ENCODE measurements around the gene MS4A6A.

MS4A6A gene, protein sequence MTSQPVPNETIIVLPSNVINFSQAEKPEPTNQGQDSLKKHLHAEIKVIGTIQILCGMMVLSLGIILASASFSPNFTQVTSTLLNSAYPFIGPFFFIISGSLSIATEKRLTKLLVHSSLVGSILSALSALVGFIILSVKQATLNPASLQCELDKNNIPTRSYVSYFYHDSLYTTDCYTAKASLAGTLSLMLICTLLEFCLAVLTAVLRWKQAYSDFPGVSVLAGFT

DNA sequence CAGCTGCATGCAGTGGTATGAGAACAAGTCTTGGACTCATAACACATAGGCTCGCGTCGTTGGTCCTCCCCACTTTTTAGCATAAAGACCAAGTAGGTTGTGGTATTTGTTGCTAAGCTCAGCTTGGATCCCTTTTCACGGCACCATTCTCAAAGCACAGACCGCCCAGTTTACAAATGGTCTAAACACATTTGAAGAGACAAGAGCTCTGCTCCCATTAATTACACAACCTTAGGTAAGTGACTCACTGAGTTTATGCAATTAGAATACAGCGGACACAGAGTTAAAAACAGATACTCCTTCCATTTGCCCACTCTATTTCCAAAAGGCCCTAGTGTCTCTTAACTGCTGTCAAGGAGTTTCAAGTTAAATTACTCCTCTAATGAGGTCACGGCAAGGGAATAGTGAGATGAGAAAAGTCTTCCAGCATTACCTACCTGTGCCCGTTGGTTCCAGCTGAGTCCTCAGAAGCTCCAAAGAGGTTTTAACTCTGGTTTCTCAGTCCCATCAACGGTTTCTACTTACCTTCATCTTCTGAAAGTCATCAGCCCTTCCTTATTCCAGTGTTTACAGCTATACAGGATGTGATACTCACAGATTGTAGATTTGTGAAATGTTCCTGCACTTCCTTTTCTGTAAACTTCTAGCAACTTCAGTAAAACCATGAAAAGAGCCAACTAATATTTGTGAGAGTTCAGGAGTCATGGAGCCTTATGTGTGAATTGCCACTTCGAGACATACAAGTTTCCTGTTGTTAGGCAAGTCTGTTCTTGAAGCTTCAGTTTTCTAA lies at the start of gene MS4A6A:
MS4A6A (minus strand) TSS at position 543 of the 790 bp plus-strand sequence. CDS start 1,356 bp downstream, outside the sequence.
- H3K4me3 ChIP-seq (ENCODE audit: low read length) = no peak within 1 kb of the TSS

DNA sequence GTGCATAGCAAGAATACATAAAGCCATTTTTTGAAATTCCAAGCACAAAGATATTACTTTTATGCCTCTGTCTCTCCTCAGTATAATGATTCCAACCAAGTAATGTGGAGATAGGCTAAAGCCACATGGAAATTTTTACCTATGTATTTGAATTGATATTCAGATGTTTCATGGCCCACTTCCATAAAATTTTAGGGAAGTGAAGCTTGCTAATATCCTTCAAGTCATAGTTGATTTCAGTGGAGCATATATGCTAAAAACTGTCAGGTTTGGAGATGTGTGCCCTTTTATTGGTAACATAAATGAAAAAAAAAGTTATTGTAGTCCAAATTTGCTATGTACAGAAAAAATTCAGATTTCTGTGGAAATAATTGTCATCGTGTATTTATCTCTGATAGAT lies 47.8 kb upstream of the MS4A6A start:
- H3K4me1 ChIP-seq (ENCODE audit: control insufficient read depth, insufficient read depth, low read length) = no peaks in the 10 kb centered on the region
- H3K9ac ChIP-seq (ENCODE audit: low read length) = no peak overlapping the region
- no peaks in the 10 kb centered on the region for H3K36me3 ChIP-seq (ENCODE audit: control insufficient read depth, insufficient read depth, low read length)
- no peak overlapping the region for H3K27ac ChIP-seq (ENCODE audit: low read depth, low read length)
- no peak overlapping the region for H3K4me3 ChIP-seq (ENCODE audit: low read length)
- no peaks in the 10 kb centered on the region for H3K27me3 ChIP-seq (ENCODE audit: control insufficient read depth, insufficient read depth, low read length)

More for the DNA sequence above, at the start of gene MS4A6A:
- H3K27ac ChIP-seq (ENCODE audit: low read depth, low read length) = peak within 1 kb of the TSS; percentile 17
- H3K4me1 ChIP-seq (ENCODE audit: control insufficient read depth, insufficient read depth, low read length) = no peaks in the 10 kb centered on the region
- no peaks in the 10 kb centered on the region for H3K27me3 ChIP-seq (ENCODE audit: control insufficient read depth, insufficient read depth, low read length)
- H3K36me3 ChIP-seq (ENCODE audit: control insufficient read depth, insufficient read depth, low read length) = no peaks in the 10 kb centered on the region
- no peak within 1 kb of the TSS for H3K9ac ChIP-seq (ENCODE audit: low read length)

DNA sequence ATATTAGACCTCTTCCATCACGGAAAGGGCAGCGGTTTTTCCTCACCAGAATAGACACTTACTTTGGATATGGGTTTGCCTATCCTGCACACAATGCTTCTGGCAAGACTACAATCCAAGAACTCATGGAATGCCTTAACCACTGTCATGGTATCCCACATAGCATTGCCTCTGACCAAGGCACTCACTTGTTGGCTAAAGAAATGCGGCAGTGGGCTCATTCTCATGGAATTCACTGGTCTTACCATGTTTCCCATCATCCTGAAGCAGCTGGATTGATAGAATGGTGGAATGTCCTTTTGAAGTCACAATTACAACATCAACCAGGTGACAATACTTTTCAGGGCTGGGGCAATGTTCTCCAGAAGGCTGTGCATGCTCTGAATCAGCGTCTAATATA lies 39.3 kb upstream of the MS4A6A start:
- H3K27me3 ChIP-seq (ENCODE audit: control insufficient read depth, insufficient read depth, low read length) = no peaks in the 10 kb centered on the region
- H3K4me3 ChIP-seq (ENCODE audit: low read length) = no peak overlapping the region
- H3K4me1 ChIP-seq (ENCODE audit: control insufficient read depth, insufficient read depth, low read length) = no peaks in the 10 kb centered on the region

DNA sequence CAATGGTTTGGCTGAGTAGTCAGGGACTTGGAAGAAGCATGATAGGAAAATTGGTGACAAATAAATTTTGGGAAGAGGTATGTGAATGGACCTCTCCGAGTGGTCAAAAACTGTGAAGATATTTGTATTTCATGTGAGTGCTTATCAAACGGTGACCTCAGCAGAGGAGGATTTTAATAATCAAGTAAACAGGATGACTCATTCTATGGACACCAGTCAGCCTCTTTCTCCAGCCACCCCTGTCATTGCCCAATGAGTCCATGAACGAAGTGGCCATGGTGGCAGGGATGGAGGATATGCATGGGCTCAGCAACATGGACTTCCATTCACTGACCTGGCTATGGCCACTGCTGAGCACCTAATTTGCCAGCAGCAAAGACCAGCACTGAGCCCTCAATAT lies 38.8 kb upstream of the MS4A6A start:
- H3K4me3 ChIP-seq (ENCODE audit: low read length) = no peak overlapping the region
- H3K9ac ChIP-seq (ENCODE audit: low read length) = no peak overlapping the region
- no peak overlapping the region for H3K27ac ChIP-seq (ENCODE audit: low read depth, low read length)
- H3K4me1 ChIP-seq (ENCODE audit: control insufficient read depth, insufficient read depth, low read length) = no peaks in the 10 kb centered on the region
- no peaks in the 10 kb centered on the region for H3K27me3 ChIP-seq (ENCODE audit: control insufficient read depth, insufficient read depth, low read length)
- no peaks in the 10 kb centered on the region for H3K36me3 ChIP-seq (ENCODE audit: control insufficient read depth, insufficient read depth, low read length)

More for the DNA sequence above, 39.3 kb upstream of the MS4A6A start:
- Histone ChIP-seq H3K36me3 (ENCODE audit: control insufficient read depth, insufficient read depth, low read length) (no peaks in the 10 kb centered on the region), H3K9ac (ENCODE audit: low read length) (no peak overlapping the region), H3K27ac (ENCODE audit: low read depth, low read length) (no peak overlapping the region)

DNA sequence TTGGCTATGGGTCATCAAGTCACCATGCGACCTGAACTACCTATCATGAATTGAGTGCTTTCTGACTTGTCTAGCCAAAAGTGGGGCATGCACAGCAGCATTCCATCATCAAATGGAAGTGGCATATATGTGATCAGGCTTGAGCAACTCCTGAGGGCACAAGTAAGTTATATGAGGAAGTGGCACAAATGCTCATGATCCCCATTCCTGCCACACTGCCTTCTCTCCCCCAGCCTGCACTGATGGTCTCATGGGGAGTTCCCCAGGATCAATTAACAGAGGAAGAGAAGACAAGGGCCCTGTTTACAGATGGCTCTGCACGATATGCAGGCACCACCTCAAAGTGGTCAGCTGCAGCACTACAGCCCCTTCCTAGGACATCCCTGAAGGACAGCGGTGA lies 38.3 kb upstream of the MS4A6A start:
- Histone ChIP-seq H3K4me3 (ENCODE audit: low read length) (no peak overlapping the region), H3K27me3 (ENCODE audit: control insufficient read depth, insufficient read depth, low read length) (no peaks in the 10 kb centered on the region), H3K36me3 (ENCODE audit: control insufficient read depth, insufficient read depth, low read length) (no peaks in the 10 kb centered on the region), H3K9ac (ENCODE audit: low read length) (no peak overlapping the region), H3K27ac (ENCODE audit: low read depth, low read length) (no peak overlapping the region), H3K4me1 (ENCODE audit: control insufficient read depth, insufficient read depth, low read length) (no peaks in the 10 kb centered on the region)

DNA sequence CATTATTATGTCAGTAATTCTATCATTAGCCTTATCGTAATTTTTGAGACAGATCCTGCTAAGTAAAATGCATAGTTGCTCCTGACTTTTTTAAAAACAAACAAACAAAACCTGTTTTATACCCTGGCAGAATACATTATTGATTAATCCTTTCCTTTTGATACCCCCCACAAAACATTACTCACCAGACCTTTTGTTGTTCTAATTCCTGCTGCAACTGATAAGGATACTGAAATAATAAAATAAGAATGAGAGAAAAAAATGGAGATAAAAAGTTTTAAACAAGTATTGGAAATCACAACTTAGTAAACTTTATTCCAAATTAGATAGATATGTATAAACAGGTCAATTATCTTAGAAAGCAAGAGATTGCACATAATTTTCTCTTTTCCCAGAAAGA lies 31.5 kb upstream of the MS4A6A start:
- Histone ChIP-seq H3K9ac (ENCODE audit: low read length) (no peak overlapping the region), H3K4me1 (ENCODE audit: control insufficient read depth, insufficient read depth, low read length) (no peaks in the 10 kb centered on the region), H3K27ac (ENCODE audit: low read depth, low read length) (no peak overlapping the region), H3K27me3 (ENCODE audit: control insufficient read depth, insufficient read depth, low read length) (no peaks in the 10 kb centered on the region), H3K36me3 (ENCODE audit: control insufficient read depth, insufficient read depth, low read length) (no peaks in the 10 kb centered on the region), H3K4me3 (ENCODE audit: low read length) (no peak overlapping the region)

DNA sequence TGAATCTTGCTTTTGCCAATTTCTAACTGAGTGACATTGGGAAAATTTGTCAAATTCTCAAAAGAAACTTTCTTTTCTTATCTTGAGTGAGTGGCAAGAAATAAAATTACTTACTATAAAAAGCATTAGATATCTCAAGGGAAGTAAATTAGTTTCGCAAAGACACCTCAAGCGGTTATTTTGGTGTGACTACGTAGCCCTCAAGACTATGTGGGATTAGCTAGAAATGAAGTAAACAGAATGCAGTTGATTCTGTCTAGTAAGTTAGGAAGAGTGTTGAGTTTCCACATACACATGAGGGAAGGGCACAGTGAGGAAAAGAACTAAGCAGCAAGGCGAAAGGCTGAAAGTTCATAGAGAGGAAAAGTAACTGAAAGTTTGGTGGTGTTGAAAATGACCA lies 28.3 kb upstream of the MS4A6A start:
- Histone ChIP-seq H3K27ac (ENCODE audit: low read depth, low read length) (no peak overlapping the region), H3K4me1 (ENCODE audit: control insufficient read depth, insufficient read depth, low read length) (no peaks in the 10 kb centered on the region), H3K36me3 (ENCODE audit: control insufficient read depth, insufficient read depth, low read length) (no peaks in the 10 kb centered on the region), H3K27me3 (ENCODE audit: control insufficient read depth, insufficient read depth, low read length) (no peaks in the 10 kb centered on the region), H3K9ac (ENCODE audit: low read length) (no peak overlapping the region), H3K4me3 (ENCODE audit: low read length) (no peak overlapping the region)

DNA sequence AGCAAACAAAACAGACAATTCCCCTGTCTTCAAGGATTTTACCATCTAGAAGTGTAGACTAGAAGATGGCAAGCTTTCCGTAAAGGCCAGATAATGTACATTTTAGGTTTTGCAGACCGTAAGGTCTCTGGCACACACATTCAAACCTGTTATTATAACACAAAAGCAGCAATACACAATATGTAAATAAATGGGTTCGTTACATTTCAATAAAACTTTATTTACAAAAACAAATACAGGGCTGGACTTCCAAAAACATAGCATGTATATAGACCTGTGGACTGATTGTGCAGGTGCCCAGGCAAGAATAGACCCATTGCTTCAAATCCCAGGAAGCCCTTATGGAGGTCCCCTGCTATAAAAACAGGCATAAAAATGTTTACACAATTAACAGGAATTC lies 27.1 kb upstream of the MS4A6A start:
- Histone ChIP-seq H3K4me1 (ENCODE audit: control insufficient read depth, insufficient read depth, low read length) (no peaks in the 10 kb centered on the region), H3K27ac (ENCODE audit: low read depth, low read length) (no peak overlapping the region), H3K27me3 (ENCODE audit: control insufficient read depth, insufficient read depth, low read length) (no peaks in the 10 kb centered on the region), H3K4me3 (ENCODE audit: low read length) (no peak overlapping the region), H3K36me3 (ENCODE audit: control insufficient read depth, insufficient read depth, low read length) (no peaks in the 10 kb centered on the region), H3K9ac (ENCODE audit: low read length) (no peak overlapping the region)

DNA sequence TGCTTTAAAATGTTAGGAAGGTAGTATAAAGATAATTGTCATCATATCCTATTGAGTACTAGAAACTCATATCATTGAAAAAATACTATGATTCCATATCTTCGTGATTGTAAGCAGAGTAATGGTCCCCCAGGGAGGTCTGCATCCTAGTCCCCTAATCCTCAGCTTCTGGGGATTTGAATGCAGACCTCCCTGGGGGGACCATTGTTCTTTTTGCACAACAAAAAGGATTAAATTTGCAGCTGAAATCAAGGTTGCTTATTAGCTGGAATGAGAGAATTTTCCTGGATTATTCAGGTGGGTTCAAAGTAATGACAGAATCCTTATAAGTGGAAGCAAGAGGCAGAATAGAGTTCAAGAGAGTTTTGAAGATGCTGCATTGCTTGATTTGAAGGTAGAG lies 26.1 kb upstream of the MS4A6A start:
- H3K36me3 ChIP-seq (ENCODE audit: control insufficient read depth, insufficient read depth, low read length) = no peaks in the 10 kb centered on the region
- no peaks in the 10 kb centered on the region for H3K27me3 ChIP-seq (ENCODE audit: control insufficient read depth, insufficient read depth, low read length)
- H3K4me1 ChIP-seq (ENCODE audit: control insufficient read depth, insufficient read depth, low read length) = no peaks in the 10 kb centered on the region
- H3K27ac ChIP-seq (ENCODE audit: low read depth, low read length) = no peak overlapping the region
- no peak overlapping the region for H3K4me3 ChIP-seq (ENCODE audit: low read length)
- no peak overlapping the region for H3K9ac ChIP-seq (ENCODE audit: low read length)

DNA sequence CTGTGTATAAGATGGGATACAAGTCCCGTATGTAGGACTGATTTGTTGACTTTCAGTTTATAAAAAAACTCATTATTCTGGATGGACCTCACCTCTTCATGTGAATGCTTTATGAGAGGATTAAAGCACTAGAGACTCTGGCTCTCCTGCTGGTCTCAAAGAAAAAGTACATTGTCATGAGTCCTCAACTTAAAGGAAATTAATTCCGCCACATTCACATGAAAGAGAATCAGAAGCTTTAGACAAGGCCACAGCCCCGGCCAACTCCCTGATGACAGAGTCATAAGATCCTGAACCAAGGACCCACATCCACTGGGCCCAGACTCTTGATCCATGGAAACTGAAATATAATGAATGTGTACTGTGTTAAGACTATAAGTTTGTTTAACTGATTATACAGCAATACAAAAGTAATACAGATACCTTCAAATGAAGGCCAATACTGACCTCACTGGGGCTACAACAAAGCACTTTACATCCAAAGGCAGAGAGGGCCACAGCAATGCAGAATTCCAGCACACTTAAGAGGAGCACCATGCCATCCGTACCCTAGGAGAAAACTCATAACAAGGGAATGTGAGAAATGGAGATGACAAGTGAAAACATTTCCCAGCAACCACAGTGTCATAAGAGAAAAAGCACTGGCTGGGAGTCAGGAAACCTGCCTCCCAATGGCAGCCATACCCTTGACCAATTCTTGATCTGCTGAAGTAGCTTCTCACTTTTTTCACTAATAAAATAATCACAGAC lies 25.4 kb upstream of the MS4A6A start:
- Histone ChIP-seq H3K4me3 (ENCODE audit: low read length) (no peak overlapping the region), H3K27me3 (ENCODE audit: control insufficient read depth, insufficient read depth, low read length) (no peaks in the 10 kb centered on the region), H3K27ac (ENCODE audit: low read depth, low read length) (no peak overlapping the region), H3K36me3 (ENCODE audit: control insufficient read depth, insufficient read depth, low read length) (no peaks in the 10 kb centered on the region), H3K4me1 (ENCODE audit: control insufficient read depth, insufficient read depth, low read length) (no peaks in the 10 kb centered on the region), H3K9ac (ENCODE audit: low read length) (no peak overlapping the region)

DNA sequence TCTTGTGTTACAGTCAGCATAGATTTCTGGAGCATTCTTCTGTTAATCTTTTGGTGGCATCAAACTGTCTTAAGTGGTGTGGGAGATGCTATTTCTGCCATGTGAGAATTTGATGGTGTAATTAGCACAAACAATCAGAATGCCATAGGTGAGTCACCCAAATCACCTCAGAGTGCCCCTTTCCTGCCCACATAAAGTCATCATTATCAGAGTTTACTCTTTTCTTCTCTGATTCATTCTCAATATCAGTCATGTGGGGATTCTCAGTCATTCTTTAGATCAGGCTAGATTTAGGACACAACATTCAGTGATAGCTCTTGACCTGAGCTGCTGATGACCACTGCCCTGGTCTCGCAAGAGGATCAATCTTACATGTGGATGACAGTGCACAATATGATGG lies 23.7 kb upstream of the MS4A6A start:
- no peaks in the 10 kb centered on the region for H3K27me3 ChIP-seq (ENCODE audit: control insufficient read depth, insufficient read depth, low read length)
- H3K9ac ChIP-seq (ENCODE audit: low read length) = no peak overlapping the region

DNA sequence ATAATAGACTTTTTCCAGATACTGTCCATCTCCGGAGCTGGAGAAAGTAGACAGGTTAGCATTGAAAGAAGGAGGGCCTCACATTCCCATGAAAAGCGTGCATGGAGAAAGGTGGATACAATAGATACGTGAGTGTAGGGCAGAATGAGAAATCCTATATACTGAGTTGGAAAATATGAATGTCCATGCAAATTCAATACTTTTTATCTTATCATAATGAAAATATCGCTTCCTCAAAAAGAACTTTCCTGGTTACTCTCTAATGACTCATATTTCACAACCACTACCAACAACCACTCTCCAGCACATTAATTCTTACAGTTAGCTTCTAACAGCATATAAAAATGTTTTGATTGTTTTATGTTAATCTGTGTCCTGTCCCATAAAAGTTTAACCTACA lies 22.0 kb upstream of the MS4A6A start:
- no peak overlapping the region for H3K9ac ChIP-seq (ENCODE audit: low read length)
- H3K4me1 ChIP-seq (ENCODE audit: control insufficient read depth, insufficient read depth, low read length) = no peaks in the 10 kb centered on the region
- H3K4me3 ChIP-seq (ENCODE audit: low read length) = no peak overlapping the region
- no peaks in the 10 kb centered on the region for H3K36me3 ChIP-seq (ENCODE audit: control insufficient read depth, insufficient read depth, low read length)
- no peaks in the 10 kb centered on the region for H3K27me3 ChIP-seq (ENCODE audit: control insufficient read depth, insufficient read depth, low read length)
- no peak overlapping the region for H3K27ac ChIP-seq (ENCODE audit: low read depth, low read length)

More for the DNA sequence above, 23.7 kb upstream of the MS4A6A start:
- Histone ChIP-seq H3K27ac (ENCODE audit: low read depth, low read length) (no peak overlapping the region), H3K4me3 (ENCODE audit: low read length) (no peak overlapping the region), H3K4me1 (ENCODE audit: control insufficient read depth, insufficient read depth, low read length) (no peaks in the 10 kb centered on the region), H3K36me3 (ENCODE audit: control insufficient read depth, insufficient read depth, low read length) (no peaks in the 10 kb centered on the region)
